Esophagus squamous epithelium (tissue), 5 donors: ENCODE data around the gene BBS4. TPM values are rescaled to one million over a fixed set of nuclear protein-coding genes. Genes with fewer than 3 reads are reported as not detected.
"Not testable (repeated sequence)": the region's sequence is repeated elsewhere in the genome, so short reads cannot be mapped to it uniquely, and the experiment has no call there.

ENCODE experiments used
- DNase-seq: peaks from one replicate; lab custom pipeline; 2025; lab: John Stamatoyannopoulos, UW
- H3K27ac ChIP-seq, 4 donors: fragments of 200-600 bp; sonication (generic); one replicate each; pipeline ENCODE4 v1.5.1; 2016 to 2019; ENCODE audit warnings: mild to moderate bottlenecking in 1 of 4
- H3K27me3 ChIP-seq, 4 donors: fragments of 200-600 bp; sonication (generic); 1 replicate in 3 of 4; 2 replicates in 1 of 4; pipeline versions ENCODE4 v1.5.1 to v1.6.0; 2017 to 2021; ENCODE audit warnings: antibody characterized with exemption in 1 of 4
- H3K36me3 ChIP-seq, 3 donors: fragments of 200-600 bp; sonication (generic); one replicate each; pipeline ENCODE4 v1.5.1; 2016 to 2019
- H3K4me1 ChIP-seq, 3 donors: fragments of 200-600 bp; sonication (generic); one replicate each; pipeline ENCODE4 v1.5.1; 2017 to 2019
- H3K4me3 ChIP-seq, 4 donors: fragments of 200-600 bp; sonication (generic); 1 replicate in 3 of 4; 2 replicates in 1 of 4; pipeline ENCODE4 v1.5.1; 2016 to 2019; ENCODE audit warnings: mild to moderate bottlenecking in 2 of 4, moderate library complexity in 1 of 4
- H3K9me3 ChIP-seq, 3 donors: fragments of 200-600 bp; sonication (generic); one replicate each; pipeline ENCODE4 v1.5.1; 2016 to 2019
- POLR2A ChIP-seq, 4 donors: fragments of 450-650 bp; IDR thresholded peaks; one replicate each; pipeline ENCODE4 v1.6.1; 2017; ENCODE audit warnings: antibody characterized with exemption in 4 of 4, mild to moderate bottlenecking in 4 of 4, moderate library complexity in 3 of 4
- WGBS, 2 donors: methylation state at CpG; one replicate each; pipeline ENCODE4 v1.1.5; 2018; 5-methylcytosine and 5-hydroxymethylcytosine counted together
- intact Hi-C: fragments of 100-400 bp; cut with DNase I; formaldehyde crosslinking; loops from one replicate; pipeline ENCODE4 v1.15.0; 2022
- total RNA-seq, 4 donors: library from RNA; depleted of rRNA; stranded (reverse); fragments of >200 nt; gene quantifications; one replicate each; pipeline ENCODE4 v1.1.0, GENCODE V29; 2016
- TF ChIP-seq, protein P1 (sequence below), 6 experiments: fragments of 450-650 bp in 4 of 6; fragments of 200-600 bp in 2 of 6; sonication (generic) in 2 of 6; IDR thresholded peaks; one replicate each; pipeline ENCODE4 v1.5.1; 2016 to 2019; ENCODE audit warnings: antibody characterized with exemption in 6 of 6, mild to moderate bottlenecking in 4 of 6, moderate library complexity in 4 of 6
- donor health status: DM: yes; HTN: yes; CAD: no.

Gene BBS4
- total RNA-seq, 4 donors from 2014 or later, result 2.8 to 15.3 (median 9.5) TPM

DNA sequence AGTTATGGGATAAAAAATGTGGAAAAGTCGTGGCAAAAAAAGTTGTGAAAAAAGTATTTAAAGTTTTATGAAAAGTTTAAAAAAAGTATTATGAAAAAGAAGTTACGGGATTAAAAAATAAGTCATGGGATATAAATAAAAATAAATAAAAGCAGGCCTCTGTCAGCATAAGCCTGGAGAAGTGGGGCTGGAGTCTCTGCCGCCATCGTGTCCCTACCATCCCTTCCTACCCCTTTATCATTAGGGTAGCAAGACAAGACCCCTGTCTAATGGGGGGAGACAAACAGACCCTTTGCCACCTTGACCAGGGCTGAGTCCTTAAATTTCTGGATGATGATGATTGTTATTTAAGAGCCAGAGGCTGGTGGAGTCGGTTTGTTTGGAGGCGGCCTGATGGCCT, 16.2 kb upstream of the BBS4 start:
- H3K4me1 ChIP-seq, H3K4me3 ChIP-seq, H3K27ac ChIP-seq, H3K36me3 ChIP-seq, H3K9me3 ChIP-seq, intact Hi-C loops, DNase-seq: not testable (repeated sequence)
- H3K27me3 ChIP-seq, result peaks cover 0 to 33% (median 0%) of the 10 kb centered on the region in 4 donors
- 92 to 95% methylated on average over 3 of the region's 6 CpGs for WGBS, 2 donors

DNA sequence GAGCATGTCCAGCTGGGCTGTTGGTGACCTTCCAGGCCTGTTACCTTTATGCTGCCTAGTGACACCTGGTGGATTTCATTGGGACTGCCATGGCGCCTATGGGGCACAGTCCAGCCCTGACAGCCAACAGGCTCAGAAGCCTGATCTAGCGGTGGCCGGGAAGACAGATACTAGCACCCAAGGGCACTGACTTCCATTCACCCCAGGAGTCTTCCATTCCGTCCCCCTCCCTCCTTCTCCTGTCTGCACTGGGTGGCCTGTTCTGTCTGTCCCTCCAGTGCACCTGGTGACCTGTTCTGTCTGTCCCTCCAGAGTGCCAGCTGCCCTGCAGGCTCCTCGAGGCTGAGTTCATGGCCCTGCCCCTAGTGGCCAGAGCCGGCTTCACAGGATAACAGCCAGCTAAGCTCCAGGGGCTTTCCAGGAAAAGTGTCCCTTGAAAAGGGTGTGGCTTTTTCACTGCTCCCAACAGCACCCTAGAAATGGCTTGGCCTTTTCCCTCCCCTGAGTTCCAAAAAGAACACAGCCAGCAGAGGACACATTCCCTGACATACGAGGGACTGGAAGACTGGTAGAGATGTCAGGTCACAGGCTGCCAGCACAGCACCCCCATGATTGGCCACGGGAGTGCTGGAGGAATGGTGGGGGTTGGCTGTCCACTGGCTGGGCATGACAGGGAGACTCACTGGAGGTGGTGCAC, 15.2 kb upstream of the BBS4 start:
- 0 to 3% methylated on average over 4 of the region's 8 CpGs for WGBS, 2 donors
- peak overlapping the region in 2 of 4 donors; percentile 26 to 55 for H3K4me3 ChIP-seq
- TF ChIP-seq, protein P1, sequence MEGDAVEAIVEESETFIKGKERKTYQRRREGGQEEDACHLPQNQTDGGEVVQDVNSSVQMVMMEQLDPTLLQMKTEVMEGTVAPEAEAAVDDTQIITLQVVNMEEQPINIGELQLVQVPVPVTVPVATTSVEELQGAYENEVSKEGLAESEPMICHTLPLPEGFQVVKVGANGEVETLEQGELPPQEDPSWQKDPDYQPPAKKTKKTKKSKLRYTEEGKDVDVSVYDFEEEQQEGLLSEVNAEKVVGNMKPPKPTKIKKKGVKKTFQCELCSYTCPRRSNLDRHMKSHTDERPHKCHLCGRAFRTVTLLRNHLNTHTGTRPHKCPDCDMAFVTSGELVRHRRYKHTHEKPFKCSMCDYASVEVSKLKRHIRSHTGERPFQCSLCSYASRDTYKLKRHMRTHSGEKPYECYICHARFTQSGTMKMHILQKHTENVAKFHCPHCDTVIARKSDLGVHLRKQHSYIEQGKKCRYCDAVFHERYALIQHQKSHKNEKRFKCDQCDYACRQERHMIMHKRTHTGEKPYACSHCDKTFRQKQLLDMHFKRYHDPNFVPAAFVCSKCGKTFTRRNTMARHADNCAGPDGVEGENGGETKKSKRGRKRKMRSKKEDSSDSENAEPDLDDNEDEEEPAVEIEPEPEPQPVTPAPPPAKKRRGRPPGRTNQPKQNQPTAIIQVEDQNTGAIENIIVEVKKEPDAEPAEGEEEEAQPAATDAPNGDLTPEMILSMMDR (IDR thresholded peaks at IDR 0.05), result peak; percentile 57 to 80 (median 70)
- intact Hi-C loops, H3K4me1 ChIP-seq, H3K36me3 ChIP-seq, DNase-seq, H3K9me3 ChIP-seq, H3K27ac ChIP-seq: not testable (repeated sequence)
- peaks cover 0 to 42% (median 0%) of the 10 kb centered on the region in 4 donors for H3K27me3 ChIP-seq

DNA sequence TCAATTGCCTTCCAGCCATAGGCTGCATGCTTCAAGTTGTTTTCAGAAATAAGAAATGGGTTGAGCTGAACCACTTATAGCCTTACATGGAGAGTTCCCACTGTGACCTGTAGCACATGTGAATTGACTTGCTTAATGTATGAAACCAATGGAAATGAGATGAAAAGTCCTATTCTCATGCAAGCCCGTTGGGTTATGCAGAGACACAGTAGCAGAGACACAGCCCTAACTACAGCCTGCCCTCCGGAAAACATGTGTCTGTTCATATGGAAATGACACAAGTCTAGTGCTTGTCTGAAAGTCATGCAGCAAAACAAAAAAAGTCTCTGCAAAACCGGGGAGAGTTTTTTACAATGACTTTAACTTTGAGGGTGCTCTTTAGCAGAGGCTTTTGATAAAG, 14.5 kb upstream of the BBS4 start:
- H3K27me3 ChIP-seq, result peaks cover 0 to 49% (median 0%) of the 10 kb centered on the region in 4 donors
- no peaks in the 10 kb centered on the region for H3K36me3 ChIP-seq
- TF ChIP-seq, protein P1 (IDR thresholded peaks at IDR 0.05), result no peak
- no peak for DNase-seq
- H3K4me1 ChIP-seq, result peaks cover 0 to 7% (median 0%) of the 10 kb centered on the region in 3 donors
- no peaks in the 10 kb centered on the region for H3K9me3 ChIP-seq
- H3K4me3 ChIP-seq, result no peak overlapping the region
- no peak overlapping the region for H3K27ac ChIP-seq
- intact Hi-C loops, result no loop called here
- 23 to 34% methylated on average over 3 of the region's 3 CpGs for WGBS, 2 donors

DNA sequence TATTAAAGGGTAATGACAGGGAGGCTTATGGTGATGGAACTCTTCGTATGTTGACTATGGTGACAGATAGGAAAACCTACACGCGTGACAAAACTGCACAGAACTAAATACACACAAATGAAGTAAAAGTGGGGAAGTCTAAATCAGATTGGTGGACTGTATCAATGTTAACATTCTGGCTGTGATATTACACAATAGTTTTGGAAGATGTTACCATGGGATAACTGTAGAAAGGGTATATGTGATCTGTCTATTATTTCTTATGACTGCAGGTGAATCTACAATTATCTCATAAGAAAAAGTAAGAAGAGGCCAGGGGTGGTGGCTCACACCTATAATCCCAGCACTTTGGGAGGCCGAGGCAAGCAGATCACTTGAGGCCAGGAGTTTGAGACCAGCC, 9.2 kb upstream of the BBS4 start:
- H3K4me1 ChIP-seq, result no peaks in the 10 kb centered on the region
- no peak for DNase-seq
- WGBS, 2 donors, result 83 to 90% methylated on average over 4 of the region's 4 CpGs
- no peak for TF ChIP-seq POLR2A (IDR thresholded peaks at IDR 0.05)
- TF ChIP-seq, protein P1 (IDR thresholded peaks at IDR 0.05), result no peak
- H3K27me3 ChIP-seq, result peaks cover 0 to 75% (median 2%) of the 10 kb centered on the region in 4 donors
- no peaks in the 10 kb centered on the region for H3K36me3 ChIP-seq
- no peak overlapping the region for H3K27ac ChIP-seq
- intact Hi-C loops, result no loop called here
- no peak overlapping the region for H3K4me3 ChIP-seq
- H3K9me3 ChIP-seq, result no peaks in the 10 kb centered on the region

DNA sequence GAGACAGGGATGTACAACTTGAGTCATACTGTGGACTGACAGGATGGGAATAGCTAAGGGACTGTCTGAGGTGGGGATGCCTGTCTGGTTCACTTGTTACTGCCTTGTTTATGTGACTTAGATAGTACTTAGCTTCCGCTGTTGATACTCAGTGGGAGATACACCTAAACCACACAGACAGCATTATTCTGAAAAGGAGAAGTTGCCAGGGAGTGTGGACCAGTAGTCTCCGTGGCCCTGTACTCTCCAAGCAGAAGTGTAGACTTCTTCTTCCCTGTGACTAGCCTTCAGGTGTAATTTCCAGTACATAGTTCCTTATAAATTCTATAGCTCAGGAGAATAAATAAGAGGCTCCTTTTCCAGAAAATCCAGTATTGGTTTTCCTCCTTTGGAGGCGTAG, 5.1 kb upstream of the BBS4 start:
- TF ChIP-seq, protein P1 (IDR thresholded peaks at IDR 0.05), result no peak
- 46 to 55% methylated on average over 3 of the region's 3 CpGs for WGBS, 2 donors
- H3K27me3 ChIP-seq, result peaks cover 0 to 40% (median 2%) of the 10 kb centered on the region in 4 donors
- intact Hi-C loops, result no loop called here
- no peak for DNase-seq
- H3K36me3 ChIP-seq, result no peaks in the 10 kb centered on the region
- no peak overlapping the region for H3K4me3 ChIP-seq
- H3K27ac ChIP-seq, result no peak overlapping the region
- H3K9me3 ChIP-seq, result no peaks in the 10 kb centered on the region
- H3K4me1 ChIP-seq, result peaks cover 5 to 9% (median 7%) of the 10 kb centered on the region in 3 donors
